GM10266 (cell line): Measurements from ENCODE around the gene SHANK3.

Source experiments
- DNase-seq: peaks from one replicate; pipeline ENCODE4 v3.0.0; 2012; ENCODE audit errors: extremely low spot score
- TF ChIP-seq, protein P1 (sequence below): IDR thresholded peaks from 2 replicates; pipeline ENCODE4 v1.5.1; 2012; ENCODE audit warnings: mild to moderate bottlenecking, low read depth; ENCODE audit not compliant: control insufficient read depth, insufficient read depth; ENCODE audit errors: missing control alignments

Gene SHANK3

DNA sequence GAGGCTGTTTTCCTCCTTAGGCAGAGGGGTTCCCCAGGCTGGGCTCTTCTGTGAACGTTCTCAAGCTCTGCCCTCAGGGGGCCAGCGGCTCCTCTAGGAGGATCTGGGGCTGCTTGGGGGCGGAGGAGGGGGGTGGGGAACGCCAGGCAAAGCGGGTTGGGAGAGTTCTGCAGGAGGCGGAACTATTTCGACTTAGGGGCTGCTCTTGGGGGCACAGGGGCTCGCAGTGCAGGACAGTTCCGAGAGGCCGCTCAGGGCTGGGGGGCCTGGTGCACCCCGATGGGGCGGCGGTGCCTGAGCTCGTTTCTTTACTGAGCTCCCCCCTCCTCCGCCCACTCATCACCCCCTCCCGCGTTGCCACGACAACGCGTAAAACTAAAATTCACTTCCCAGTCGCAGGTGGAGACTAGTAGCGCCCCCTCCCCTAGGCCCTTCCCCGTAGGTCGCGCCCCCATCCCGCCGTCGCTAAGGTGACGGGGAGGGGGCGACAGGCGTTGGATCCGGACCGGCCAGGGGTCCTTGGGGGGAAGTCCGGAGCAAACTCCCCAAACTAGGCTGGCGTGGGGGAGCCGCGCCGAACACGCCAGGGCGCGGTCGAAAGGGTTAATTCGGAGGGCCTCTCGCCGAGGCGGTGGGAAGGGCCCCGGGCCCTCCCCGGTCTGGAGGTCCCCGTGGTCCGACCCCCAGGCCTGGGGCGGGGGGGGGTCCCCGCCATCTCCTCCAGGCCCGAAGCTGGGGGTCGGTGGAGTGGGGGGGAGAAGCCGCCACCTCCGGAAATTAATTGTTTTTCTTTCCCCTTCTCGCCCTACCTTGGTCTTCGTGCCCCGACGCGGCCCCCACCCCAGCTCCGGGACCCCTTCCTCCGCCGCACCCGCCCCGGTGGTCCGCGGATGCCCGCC, 857 bp downstream of the SHANK3 start:
- TF ChIP-seq, protein P1, sequence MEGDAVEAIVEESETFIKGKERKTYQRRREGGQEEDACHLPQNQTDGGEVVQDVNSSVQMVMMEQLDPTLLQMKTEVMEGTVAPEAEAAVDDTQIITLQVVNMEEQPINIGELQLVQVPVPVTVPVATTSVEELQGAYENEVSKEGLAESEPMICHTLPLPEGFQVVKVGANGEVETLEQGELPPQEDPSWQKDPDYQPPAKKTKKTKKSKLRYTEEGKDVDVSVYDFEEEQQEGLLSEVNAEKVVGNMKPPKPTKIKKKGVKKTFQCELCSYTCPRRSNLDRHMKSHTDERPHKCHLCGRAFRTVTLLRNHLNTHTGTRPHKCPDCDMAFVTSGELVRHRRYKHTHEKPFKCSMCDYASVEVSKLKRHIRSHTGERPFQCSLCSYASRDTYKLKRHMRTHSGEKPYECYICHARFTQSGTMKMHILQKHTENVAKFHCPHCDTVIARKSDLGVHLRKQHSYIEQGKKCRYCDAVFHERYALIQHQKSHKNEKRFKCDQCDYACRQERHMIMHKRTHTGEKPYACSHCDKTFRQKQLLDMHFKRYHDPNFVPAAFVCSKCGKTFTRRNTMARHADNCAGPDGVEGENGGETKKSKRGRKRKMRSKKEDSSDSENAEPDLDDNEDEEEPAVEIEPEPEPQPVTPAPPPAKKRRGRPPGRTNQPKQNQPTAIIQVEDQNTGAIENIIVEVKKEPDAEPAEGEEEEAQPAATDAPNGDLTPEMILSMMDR: no peak
- peak; percentile 53 for DNase-seq

GRCh38 chr22:50674130-50674500, 1.5 kb downstream of the SHANK3 start:
- TF ChIP-seq, protein P1: no peak
- DNase-seq: peak; percentile 37

- TF ChIP-seq, protein P1: no peak
- peak; percentile 67 for DNase-seq
These were observed 2.3 kb downstream of the SHANK3 start for GRCh38 chr22:50674606-50675552.

- TF ChIP-seq, protein P1: no peak
These were observed 3.0 kb downstream of the SHANK3 start for GRCh38 chr22:50675553-50676179.

DNA sequence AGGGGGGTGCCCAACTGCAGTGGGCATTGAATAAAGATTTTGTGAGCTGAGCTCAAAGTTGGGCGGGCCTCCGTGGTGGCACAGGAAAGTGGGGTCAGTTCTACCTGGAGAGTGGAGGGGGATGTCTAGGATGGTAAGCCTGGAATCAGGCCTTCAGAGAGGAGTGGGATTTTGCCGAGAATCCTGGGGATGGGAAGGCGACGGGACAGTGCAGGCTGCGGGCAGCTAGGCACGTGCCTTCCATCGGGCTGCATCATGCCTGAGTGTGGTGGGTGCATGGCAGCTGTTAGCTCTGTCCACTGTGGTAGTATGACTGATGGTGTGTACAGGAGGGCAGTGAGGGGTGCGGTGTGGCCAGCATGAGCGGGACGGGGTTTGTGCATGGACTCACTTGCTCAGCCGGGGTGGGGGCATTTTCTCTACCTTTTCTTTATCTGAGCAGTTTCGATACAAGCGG, 3.6 kb downstream of the SHANK3 start:
- DNase-seq: no peak
- TF ChIP-seq, protein P1: no peak

More at GRCh38 chr22:50675553-50676179, 3.0 kb downstream of the SHANK3 start:
- no peak for DNase-seq

GRCh38 chr22:50676661-50677492, 4.3 kb downstream of the SHANK3 start:
- peak; percentile 13 for DNase-seq
- TF ChIP-seq, protein P1: no peak
